GM18907 (cell line): ENCODE measurements around the gene UTP11.

Source experiments
- ATAC-seq: cut with Tn5 transposase; IDR thresholded peaks from one replicate; pipeline ENCODE4 v1.9.1; 2021; ENCODE audit warnings: mild to moderate bottlenecking, moderate library complexity; ENCODE audit not compliant: unreplicated experiment

UTP11 gene

DNA sequence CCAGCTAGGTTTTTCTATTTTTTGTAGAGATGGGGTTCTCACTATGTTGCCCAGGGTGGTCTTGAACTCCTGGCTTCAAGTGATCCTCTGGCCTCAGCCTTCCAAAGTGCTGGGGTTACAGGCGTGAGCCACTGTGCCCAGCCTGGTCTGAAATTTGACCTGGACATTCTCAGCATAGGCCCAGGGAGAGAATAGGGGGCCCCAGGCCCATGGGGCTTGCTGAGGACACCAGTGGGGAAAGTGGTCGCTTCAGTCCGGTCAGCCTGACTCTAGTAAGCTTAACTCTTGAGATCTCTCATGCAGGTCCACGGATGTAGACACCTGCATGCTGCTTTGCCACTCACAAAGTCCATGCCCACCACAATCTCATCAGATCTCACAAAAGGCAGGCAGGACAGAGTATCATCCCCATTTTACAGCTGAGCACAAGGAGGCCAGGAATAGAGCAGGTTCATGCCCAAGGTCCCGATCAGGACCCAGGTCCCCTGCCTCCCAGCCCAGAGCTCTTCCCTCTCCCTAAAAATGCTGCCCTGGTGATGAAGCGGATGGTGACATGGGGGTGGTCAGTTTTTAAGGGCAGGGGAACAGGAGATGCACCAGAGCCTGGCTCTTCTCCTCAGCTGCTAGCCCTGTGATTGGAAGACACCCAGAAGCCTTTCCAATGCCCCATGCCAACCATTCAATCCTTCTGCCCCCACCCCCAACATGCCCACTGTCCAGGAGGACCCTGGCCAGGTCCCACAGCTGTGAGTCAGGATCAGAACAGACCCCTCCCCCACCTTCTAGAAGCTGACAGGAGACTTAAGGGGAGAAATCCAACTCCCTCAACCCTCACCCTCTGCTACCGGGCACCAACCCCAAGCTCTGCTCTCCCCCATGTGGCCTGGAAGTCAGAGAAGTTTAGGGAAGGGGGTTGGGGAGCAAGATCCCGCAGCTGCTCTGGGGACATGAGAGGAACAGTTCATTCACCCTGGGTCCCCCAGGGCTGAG lies 9.0 kb upstream of the UTP11 start:
- no peak for ATAC-seq

DNA sequence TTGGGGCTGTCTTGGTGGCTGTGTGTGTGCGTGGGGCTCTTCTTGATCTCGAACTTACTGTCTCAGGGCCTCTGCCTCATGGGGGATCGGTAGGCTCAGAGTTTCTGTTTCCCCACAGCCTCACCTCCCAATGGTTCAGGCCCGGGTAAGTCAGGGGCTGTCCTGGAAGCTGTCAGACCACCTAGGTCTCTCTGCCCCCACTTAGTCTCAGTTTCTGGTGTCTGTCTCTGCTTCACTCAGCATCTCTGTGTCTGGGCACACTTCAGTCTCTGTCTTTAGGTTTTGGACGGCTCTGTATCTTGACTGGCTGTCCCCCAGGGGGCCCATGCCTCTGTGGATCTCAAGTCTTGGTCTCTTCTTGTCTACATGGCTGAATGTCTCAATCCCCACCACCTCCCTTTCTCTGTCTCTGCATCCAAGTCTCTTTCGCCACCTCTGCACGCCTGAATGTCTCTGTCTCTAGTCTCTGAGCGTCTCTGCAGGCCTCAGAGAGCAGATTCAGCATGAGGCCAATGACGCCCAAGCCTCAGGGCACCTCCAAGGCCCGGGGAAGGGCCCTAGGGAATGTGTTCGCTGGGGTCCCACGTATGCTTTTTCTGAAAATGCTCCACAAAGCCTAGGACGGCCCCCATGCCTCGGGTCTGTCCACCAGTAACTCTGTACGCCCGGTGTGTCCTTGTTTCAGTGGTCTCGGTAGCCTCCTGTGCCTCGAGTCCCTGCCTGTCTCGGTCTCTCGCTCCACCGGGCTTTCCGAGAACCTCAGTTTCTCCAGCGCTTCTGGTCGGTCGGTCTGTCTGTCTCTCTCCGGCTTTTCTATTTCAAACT lies 8.0 kb upstream of the UTP11 start:
- ATAC-seq = no peak

DNA sequence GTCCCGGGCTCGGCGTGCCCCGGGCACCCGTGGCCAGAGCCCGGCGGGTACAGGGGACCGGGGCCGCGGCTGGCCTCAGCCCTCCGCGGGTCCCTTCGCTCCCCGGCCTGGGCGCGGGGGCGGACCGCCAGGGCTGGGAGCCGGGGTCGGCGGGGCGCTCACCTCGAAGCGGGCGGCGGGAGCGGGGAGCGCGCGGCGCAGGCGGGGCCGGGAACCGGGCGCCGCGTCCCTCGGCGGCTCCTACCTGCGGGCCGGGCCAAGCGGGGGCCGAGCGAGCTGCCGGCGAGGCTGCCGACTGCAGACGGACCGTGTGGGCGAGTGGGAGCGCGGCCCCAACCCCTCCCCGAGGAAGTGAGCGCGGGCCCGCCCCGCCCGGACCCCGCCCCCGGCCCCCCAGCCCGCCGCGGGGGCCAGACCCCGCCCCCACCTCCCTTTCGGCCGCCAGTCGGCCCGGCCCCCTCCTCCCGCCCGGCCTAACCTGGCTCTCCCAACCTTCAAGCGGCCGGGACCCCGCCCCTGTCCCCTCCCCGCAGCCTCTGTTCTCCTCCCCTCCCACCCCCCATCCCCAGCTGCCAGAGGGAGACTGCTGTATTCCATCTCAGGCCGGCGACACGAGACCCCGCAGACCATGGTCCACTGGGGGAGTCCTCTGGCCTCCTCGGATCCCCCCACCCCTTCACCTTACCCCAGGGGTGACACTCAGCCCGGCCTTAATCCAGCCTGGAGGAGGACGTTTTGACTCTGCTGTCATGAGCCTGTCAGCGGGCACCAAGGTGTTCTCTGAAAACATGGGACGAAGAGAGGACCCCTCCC lies 7.1 kb upstream of the UTP11 start, which contains the start of gene FHL3:
Gene FHL3 (minus strand): TSS at position 320 of the 813 bp plus-strand sequence. CDS start 6,102 bp downstream, outside the sequence.
- no peak for ATAC-seq

DNA sequence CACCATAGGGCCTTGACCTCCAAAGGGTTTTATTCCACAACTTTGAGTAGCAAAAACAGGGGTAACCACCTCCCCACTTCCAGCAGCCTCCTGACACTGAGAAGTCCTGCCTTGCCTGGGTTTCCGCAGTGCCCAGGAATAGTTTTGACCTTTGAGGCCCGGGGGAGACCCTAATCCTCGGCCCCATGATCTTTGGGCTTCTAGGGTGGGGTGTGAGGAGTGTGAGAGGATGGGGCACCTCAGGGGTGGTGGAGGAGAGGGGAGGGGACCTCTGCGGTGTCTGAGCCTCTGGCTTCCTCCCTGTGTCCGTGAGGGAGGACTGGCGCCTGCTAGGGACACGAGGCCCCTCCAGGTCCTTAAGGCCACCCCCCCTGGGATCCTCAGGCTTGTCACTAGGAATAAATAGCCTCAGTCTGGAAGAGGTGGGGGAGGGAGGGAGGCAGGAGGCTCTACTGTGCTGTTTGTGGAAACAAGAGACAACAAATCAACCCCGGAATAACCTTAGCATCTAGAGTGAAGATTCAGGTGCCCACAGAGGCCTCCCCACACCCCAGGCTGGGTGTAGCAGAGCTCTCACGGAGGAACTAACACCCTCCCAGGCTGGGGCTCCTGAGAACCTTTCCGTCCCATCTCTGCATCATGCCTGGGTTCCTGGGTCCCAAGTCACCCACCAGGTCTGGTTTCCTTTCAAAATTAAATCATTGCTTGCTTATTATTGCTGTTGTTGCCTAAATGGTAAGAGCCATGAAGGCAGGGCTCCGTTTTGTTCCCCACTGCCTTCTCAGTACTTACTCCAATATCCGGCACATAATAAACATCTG lies 6.3 kb upstream of the UTP11 start:
- ATAC-seq = no peak

DNA sequence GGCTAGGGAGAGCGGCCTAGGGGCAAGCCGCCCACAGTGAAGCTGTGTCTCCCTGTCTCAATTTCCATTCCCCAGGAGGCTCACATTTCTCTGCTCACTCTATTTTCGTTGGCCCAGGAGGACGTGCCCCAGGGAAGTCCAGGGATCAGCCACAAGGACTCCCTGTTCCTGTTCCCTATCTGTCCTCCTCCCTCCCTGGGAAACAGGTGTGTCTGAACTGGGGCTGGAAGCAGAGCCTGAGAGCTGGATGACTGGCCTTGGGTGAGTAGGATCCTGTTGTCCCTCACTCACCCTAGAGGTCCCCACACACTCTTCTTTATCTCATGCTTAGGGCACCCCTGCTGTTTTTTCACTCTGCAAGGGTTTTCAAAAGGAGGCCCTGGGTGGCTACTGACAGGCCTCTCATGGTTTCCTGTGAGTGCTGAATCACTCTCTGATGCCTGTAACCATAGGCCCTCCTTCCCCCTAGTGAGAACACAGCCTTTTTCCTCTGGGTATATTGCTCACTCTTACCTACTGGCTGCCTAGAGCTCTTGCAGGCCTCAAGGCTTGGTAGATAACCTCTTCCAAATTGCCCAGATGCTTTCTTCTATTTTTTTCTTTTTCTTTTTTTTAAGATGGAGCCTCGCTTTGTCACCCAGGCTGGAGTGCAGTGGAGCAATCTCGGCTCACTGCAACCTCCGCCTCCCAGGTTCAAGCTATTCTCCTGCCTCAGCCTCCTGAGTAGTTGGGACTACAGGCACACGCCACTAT lies 3.3 kb upstream of the UTP11 start:
- no peak for ATAC-seq

DNA sequence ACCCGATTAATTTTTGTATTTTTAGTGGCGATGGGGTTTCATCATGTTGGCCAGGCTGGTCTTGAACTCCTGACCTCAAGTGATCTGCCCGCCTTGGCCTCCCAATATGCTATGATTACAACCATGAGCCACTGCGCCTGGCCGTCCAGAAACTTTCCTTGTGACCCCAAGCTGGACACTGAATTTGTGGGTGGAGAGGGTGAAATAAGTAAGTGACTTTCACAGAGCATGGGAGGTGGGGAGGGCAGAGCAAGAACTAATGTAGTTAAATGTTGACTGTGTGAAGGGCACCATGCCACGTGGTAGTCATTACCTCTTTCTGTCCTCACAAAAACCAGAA lies 2.7 kb upstream of the UTP11 start:
- ATAC-seq = no peak

DNA sequence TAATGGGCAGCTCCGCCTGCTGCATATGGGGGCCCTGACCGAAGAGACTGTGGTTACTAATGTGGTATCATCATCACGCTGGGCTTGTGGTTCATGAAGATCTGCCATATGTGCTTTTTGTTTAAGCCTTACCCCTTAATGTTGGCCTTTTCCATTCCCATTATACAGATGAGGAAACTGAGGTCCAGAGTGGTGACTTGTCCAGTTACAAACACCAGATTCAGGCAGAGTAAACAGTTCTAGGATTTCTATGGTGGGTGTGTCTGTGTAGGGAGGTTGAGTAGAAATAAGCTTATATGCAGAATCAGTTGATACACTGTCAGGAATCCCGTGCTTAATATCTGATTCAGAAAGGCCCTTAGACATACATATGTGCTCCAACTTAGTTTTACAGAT lies 691 bp downstream of the UTP11 start:
- no peak for ATAC-seq

DNA sequence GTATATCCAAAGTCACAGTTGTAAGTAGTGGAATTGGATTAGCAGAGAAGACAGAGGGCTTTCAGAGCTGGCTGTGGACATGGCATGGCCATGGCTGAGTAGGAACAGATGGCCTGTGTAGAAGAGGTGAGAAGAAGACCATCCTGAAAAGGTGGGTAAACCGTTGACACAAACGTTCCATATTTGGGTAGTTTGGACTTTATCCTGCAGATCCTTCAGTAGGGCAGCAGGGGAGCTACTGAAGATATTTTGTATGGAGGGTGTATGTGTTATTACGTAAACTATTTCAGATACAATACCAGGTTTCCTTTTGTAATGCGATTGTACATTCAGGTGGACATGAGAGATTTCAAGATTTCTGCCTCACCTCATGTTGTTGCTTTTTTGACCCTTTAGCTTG lies 1.6 kb downstream of the UTP11 start:
- ATAC-seq = no peak

DNA sequence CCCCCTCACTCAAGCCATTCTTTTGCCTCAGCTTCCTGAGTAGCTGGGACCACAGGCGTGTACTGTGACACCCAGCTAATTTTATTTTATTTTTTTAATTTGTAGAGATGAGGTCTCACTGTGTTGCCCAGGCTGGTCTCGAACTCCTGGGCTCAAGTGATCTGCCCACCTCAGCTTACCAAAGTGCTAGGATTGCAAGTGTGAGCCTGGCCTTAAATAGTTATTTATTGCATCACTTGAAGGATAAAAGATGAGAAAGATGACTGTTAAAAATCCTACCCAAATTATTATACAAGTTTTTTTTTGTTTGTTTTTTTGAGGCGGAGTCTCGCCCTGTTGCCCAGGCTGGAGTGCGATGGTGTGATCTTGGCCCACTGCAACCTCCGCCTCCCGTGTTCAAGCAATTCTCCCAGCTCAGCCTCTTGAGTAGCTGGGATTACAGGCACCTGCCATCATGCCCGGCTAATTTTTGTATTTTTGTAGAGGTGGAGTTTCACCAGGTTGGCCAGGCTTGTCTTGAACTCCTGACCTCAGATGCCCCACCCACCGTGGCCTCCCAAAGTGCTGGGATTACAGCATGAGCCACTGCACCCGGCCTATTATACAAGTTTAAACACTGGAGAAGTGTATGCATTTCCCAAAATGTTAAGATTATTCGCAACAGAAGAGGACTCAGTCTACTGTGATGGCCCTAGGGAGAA lies 2.3 kb downstream of the UTP11 start:
- no peak for ATAC-seq

DNA sequence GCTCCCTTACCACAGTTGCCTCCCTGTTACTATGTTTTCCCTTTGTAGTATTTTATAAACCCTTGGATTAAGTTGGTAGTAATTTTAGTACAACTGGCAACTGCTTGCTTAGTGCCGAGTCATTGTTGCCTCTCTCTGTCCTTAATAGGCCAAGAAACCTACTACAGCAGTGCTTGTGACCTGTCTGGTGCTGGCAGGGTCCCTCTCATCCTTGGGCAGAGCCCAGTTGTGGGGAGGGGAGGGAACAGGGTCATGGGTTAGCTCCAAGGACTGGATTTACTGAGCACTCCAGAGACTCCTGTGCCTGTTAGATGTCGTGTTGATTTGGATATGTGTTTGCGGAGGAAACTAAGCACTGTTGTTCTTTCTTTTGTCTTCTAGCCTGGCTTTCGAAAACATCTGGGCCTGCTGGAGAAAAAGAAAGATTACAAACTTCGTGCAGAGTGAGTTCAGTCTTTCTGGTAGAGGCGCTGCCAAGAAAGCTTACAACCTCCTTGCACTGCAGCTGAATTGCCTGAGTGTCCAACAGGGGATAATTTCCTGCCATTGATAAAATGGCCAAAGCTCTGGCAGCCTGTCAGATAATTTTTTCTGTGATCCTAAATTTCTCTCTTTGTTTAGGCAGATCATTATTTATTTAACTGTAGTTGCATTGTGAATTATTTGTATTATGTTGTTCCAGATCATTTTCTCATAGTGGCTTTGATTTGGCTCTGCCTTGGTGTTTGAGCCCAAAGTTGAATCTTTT lies 3.6 kb downstream of the UTP11 start:
- ATAC-seq = no peak

DNA sequence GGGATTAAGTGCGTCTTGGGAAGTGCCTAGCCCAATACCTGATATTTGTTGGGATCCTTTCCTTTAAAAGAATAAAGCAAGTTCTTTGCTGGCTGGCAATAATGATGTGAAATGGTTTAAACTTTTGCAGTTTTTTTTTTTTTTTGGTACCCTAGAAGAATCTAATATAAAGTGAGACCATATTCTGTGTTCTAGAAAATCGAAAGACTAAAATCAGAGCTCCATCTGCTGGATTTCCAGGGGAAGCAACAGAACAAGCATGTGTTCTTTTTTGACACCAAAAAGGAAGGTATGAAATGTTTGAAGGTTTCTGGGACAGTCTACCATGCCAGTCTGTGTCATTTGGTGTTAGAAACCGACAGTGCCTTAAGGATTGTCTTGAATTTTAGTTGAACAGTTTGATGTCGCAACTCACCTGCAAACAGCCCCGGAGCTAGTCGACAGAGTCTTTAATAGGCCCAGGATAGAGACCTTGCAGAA lies 6.4 kb downstream of the UTP11 start:
- ATAC-seq = no peak

DNA sequence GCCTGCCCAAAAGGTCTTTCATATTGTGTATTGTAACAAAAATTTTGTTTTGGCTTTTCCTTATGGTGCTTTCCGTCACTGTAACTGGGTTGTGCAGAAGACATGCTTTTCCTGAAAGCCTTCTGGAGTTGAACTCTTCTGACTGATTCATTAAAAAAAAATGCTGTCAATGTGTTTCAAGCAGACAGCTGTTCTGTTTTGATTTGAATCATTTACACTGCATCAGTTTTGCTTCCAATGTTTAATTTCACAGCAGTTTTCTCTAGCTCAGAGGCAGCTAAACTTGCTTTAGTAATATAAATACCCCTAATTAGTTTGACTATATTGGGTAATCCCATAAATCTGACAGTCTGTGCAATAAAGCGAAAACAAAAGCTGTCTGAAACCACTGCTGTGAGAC lies 7.9 kb downstream of the UTP11 start:
- ATAC-seq = no peak

DNA sequence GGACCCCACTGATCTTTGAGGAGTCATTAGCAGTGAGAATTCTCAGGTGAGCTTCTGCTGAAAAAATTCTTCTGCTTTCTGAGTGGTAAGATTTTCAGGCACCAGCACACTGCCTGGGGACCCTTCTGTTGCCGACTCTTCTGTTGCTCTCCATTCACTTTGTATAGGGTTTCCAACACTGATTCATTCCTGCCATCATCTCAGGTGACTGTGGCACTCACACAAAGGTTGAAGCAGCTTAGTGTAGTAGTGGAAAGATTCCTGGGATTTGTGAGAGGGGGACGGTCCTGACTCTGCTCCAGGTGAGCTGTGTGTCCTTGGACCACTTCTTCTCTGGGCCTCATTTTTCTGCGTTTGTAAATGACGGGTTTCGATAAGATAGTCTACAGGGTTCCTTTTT lies 9.4 kb downstream of the UTP11 start:
- ATAC-seq = no peak

DNA sequence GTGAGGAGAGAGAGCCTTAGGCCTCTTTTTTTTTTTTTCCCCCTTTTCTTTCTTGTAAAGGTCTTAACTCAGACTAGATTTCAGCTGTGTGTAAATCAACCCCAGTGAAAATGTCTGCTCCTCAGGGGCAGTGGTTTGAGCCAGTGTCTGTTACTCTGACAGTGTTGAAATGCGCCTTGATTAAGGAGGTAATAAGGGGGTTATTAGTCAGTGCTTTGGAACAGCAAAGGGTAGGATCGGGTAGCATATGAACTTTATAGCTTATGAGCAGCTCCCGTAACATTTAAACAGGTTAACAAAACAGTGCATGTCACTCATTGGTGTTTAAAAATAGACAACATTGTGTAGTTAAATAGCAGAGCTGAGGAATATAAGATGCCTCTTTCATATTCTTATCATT lies 10.3 kb downstream of the UTP11 start:
- no peak for ATAC-seq

DNA sequence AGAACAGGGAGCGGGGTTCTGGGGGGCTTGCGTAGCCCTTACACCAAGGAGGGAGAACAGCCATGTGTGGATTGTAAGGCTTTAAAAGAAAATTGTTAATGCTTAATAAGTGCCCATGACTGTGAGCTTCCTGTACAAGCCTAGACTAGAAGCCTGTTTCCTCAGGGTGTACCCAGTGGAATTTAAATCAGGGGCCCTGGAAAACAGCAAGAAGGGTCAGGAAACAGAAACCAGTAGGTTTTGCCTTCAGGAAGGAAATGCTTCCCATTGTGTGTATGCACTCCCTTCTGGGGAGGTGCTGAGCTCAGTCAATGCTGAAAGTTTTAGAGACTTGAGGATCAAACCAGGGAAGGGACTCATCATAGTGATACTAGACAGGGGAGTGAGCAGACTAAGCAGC lies 12.7 kb downstream of the UTP11 start:
- ATAC-seq = no peak

DNA sequence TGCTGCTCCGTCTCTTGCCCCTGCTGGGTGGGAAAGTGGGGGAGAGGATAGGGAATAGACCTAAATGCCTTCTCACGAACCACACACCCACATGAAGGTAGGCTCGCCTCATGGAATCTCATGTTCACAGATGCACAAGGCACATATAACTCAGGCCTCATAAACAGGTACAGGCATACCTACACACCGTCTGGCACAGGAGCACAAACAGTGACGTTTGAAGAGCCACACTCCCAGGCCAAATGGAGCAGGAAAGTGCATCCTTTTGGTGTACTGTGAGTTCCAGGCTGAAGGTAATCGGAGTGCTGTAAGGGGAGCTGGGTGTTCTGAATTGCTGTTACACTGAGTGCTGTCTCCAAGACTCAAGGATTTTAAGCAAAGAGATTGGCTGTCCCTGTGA lies 13.1 kb downstream of the UTP11 start:
- ATAC-seq = no peak

DNA sequence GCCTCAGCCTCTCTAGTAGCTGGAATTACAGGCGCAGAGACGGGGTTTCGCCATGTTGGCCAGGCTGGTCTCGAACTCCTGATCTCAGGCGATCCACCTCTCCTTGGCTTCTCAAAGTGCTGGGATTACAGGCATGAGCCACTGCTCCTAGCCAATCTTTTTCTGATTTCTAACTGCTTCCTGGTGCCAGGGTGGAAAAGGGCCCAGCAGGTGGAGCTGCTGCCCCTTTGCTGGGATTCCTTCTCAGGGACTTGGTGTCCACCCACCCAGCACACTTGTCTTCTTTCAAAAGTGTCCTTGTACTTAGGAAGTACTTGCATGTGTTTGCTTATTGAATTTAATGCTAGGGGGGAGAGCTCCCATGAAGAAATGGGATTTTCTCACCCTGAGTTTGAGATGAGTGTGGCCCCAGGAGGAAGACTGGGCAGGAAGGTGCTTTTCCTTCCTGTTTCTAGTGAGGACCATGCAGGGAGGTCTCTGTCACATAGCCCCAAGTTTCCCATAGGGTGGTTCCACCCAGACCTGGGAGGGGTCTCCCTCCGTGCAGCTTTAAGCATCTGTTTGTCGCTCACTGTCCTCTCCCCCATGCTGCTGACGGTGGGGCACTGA lies 14.2 kb downstream of the UTP11 start:
- no peak for ATAC-seq
